WTC11 (cell line): ENCODE data around the gene PLEKHA1. TPM values are rescaled to one million over a fixed set of nuclear protein-coding genes. Genes with fewer than 3 reads are reported as not detected.

Experiments
- ATAC-seq: fragments of 200-7000 bp; cut with Tn5 transposase; 2 replicates; pipeline ENCODE4 v1.10.0; 2021; ENCODE audit warnings: mild to moderate bottlenecking, moderate library complexity
- CTCF ChIA-PET: fragments of 300-600 bp; sonication (Branson Sonifier 250); formaldehyde crosslinking; loops from one replicate; lab custom pipeline; 2021; ENCODE audit warnings: antibody characterized with exemption; lab: Charles Lee
- POLR2A ChIA-PET: fragments of 350-600 bp; sonication (Branson Sonifier 250); formaldehyde crosslinking; loops from one replicate; lab custom pipeline; 2021; ENCODE audit warnings: antibody characterized with exemption; lab: Charles Lee
- DNase-seq: peaks from one replicate; pipeline ENCODE4 v3.0.0; 2021; ENCODE audit warnings: low spot score
- H3K27ac Mint-ChIP-seq: 2 replicates; pipeline ENCODE4 v1.8.0; 2021; ENCODE audit warnings: mixed read lengths
- H3K27me3 Mint-ChIP-seq: 2 replicates; pipeline ENCODE4 v1.8.0; 2021; ENCODE audit warnings: low read depth, mild to moderate bottlenecking, moderate library complexity, mixed read lengths
- H3K36me3 Mint-ChIP-seq: 2 replicates; pipeline ENCODE4 v1.8.0; 2021; ENCODE audit warnings: mixed read lengths
- H3K4me1 Mint-ChIP-seq: 2 replicates; pipeline ENCODE4 v1.8.0; 2022; ENCODE audit warnings: mixed read lengths
- H3K4me3 Mint-ChIP-seq: 2 replicates; pipeline ENCODE4 v1.8.0; 2021; ENCODE audit warnings: mild to moderate bottlenecking, moderate library complexity, mixed read lengths
- H3K9me3 Mint-ChIP-seq: 2 replicates; pipeline ENCODE4 v1.8.0; 2021; ENCODE audit warnings: mixed read lengths
- AR ChIP-seq: fragments of 250-450 bp; sonication (Bioruptor Pico); IDR thresholded peaks from 2 replicates; pipeline ENCODE4 v1.9.0; 2021; ENCODE audit warnings: mild to moderate bottlenecking
- ATF1 ChIP-seq: sonication (generic); formaldehyde crosslinking; IDR thresholded peaks from 2 replicates; pipeline ENCODE4 v1.8.1; 2023; ENCODE audit warnings: mild to moderate bottlenecking, moderate library complexity, missing genetic modification reagents
- ETV6 ChIP-seq: sonication (generic); formaldehyde crosslinking; IDR thresholded peaks from 2 replicates; pipeline ENCODE4 v1.8.1; 2022; ENCODE audit warnings: mild to moderate bottlenecking, missing genetic modification reagents
- GABPB1 ChIP-seq: sonication (generic); formaldehyde crosslinking; IDR thresholded peaks from 2 replicates; pipeline ENCODE4 v1.8.1; 2023; ENCODE audit warnings: mild to moderate bottlenecking, missing genetic modification reagents
- HMGXB4 ChIP-seq: sonication (generic); formaldehyde crosslinking; IDR thresholded peaks from 2 replicates; pipeline ENCODE4 v1.8.1; 2023; ENCODE audit warnings: mild to moderate bottlenecking, moderate library complexity, missing genetic modification reagents
- JUN ChIP-seq: sonication (generic); formaldehyde crosslinking; IDR thresholded peaks from 2 replicates; pipeline ENCODE4 v1.8.0; 2023; ENCODE audit warnings: mild to moderate bottlenecking, missing genetic modification reagents
- PREB ChIP-seq: sonication (generic); formaldehyde crosslinking; IDR thresholded peaks from 2 replicates; pipeline ENCODE4 v1.8.1; 2022; ENCODE audit warnings: mild to moderate bottlenecking, missing genetic modification reagents, moderate library complexity, borderline replicate concordance
- STAT6 ChIP-seq: sonication (generic); formaldehyde crosslinking; conservative IDR thresholded peaks from 2 replicates; pipeline ENCODE4 v1.8.1; 2023; ENCODE audit warnings: mild to moderate bottlenecking, low read depth, missing genetic modification reagents, moderate library complexity
- USF1 ChIP-seq: sonication (generic); formaldehyde crosslinking; IDR thresholded peaks from 2 replicates; pipeline ENCODE4 v1.8.0; 2022; ENCODE audit warnings: mild to moderate bottlenecking, missing genetic modification reagents
- USF2 ChIP-seq: sonication (generic); formaldehyde crosslinking; IDR thresholded peaks from 2 replicates; pipeline ENCODE4 v1.8.1; 2023; ENCODE audit warnings: mild to moderate bottlenecking, missing genetic modification reagents, moderate library complexity
- ZNF219 ChIP-seq: sonication (generic); formaldehyde crosslinking; IDR thresholded peaks from 2 replicates; pipeline ENCODE4 v1.8.0; 2023; ENCODE audit warnings: missing genetic modification reagents, mild to moderate bottlenecking, borderline replicate concordance
- ZNF396 ChIP-seq: fragments of 250-450 bp; sonication (Bioruptor Pico); IDR thresholded peaks from 2 replicates; pipeline ENCODE4 v1.8.0; 2021; ENCODE audit warnings: mild to moderate bottlenecking, moderate library complexity, borderline replicate concordance
- total RNA-seq: library from RNA; stranded (reverse); gene quantifications from 3 replicates; pipeline ENCODE4 v1.2.3, GENCODE V29; 2021

Gene PLEKHA1
- total RNA-seq, 1 experiment from 2014 or later, result 34.6 TPM

GRCh38 chr10:122343936-122344335 lies 30.6 kb upstream of the PLEKHA1 start:
- Mint-ChIP-seq H3K4me1 (peaks cover 49% of the 10 kb centered on the region), H3K27me3 (peaks cover 19% of the 10 kb centered on the region), H3K36me3 (peaks cover 29% of the 10 kb centered on the region)
- ATAC-seq, result no peak
- CTCF ChIA-PET, result interaction anchor here (0.6 to 1.8 kb wide), 4 partner anchors 30 to 222 kb away, joined by 3 to 7 read pairs (median 6); partner anchors contain the start of gene PLEKHA1
- no peak for DNase-seq
- TF ChIP-seq PREB (no peak), STAT6 (CRISPR knock-in tag) (no peak), ZNF219 (CRISPR knock-in tag) (no peak), ETV6 (no peak), HMGXB4 (CRISPR knock-in tag) (no peak)
- TF ChIP-seq, all 79 proteins: peak for 0
- H3K9me3 Mint-ChIP-seq, result peaks cover 32% of the 10 kb centered on the region
- POLR2A ChIA-PET, result no interaction called here
- no peak overlapping the region for H3K4me3 Mint-ChIP-seq
- no peak overlapping the region for H3K27ac Mint-ChIP-seq

- Mint-ChIP-seq H3K27me3 (peaks cover 28% of the 10 kb centered on the region), H3K9me3 (peaks cover 41% of the 10 kb centered on the region), H3K4me1 (peaks cover 49% of the 10 kb centered on the region), H3K4me3 (no peak overlapping the region), H3K27ac (0 out of 2 replicates have a peak overlapping the region, but pooled peaks have one; percentile 33), H3K36me3 (peaks cover 29% of the 10 kb centered on the region)
- ChIA-PET CTCF (interaction anchor here (0.6 to 1.8 kb wide), 3 partner anchors 29 to 201 kb away, joined by 3 to 7 read pairs (median 4); partner anchors contain the start of gene PLEKHA1), POLR2A (no interaction called here)
- ATAC-seq (no peak), DNase-seq (no peak)
- no peak for TF ChIP-seq ATF1 (CRISPR knock-in tag)
- TF ChIP-seq ZNF396 (CRISPR knock-in tag), result no peak
- TF ChIP-seq AR (CRISPR knock-in tag), result no peak
- 0 out of 2 replicates have a peak, but pooled peaks have one; percentile 17 for TF ChIP-seq USF1 (CRISPR knock-in tag)
- TF ChIP-seq GABPB1, result 0 out of 2 replicates have a peak, but pooled peaks have one; percentile 30
- TF ChIP-seq JUN (CRISPR knock-in tag), result no peak
- TF ChIP-seq USF2, result peak; percentile 32
Measured at GRCh38 chr10:122344741-122345258, 29.7 kb upstream of the PLEKHA1 start.
